B cell (primary cell): ENCODE measurements around the gene TPST2. TPM values are rescaled to one million over a fixed set of nuclear protein-coding genes. Genes with fewer than 3 reads are reported as not detected.

ENCODE experiments used
- ATAC-seq: fragments of 200-7000 bp; cut with Tn5 transposase; one replicate; pipeline ENCODE4 v1.10.0; 2021; ENCODE audit warnings: low read depth, mild to moderate bottlenecking, moderate number of reproducible peaks, moderate library complexity
- CTCF ChIA-PET: fragments of 350-600 bp; sonication (Branson Sonifier 250); formaldehyde crosslinking; loops from one replicate; lab custom pipeline; 2021; ENCODE audit warnings: antibody characterized with exemption, inconsistent platforms; lab: Charles Lee
- POLR2A ChIA-PET: fragments of 350-600 bp; sonication (Branson Sonifier 250); formaldehyde crosslinking; loops from one replicate; lab custom pipeline; 2021; ENCODE audit warnings: antibody characterized with exemption; lab: Charles Lee
- DNase-seq: peaks from one replicate; pipeline ENCODE4 v3.0.0; 2013
- H2AFZ ChIP-seq: 2 replicates; pipeline ENCODE4 v1.6.1; 2012; ENCODE audit warnings: mild to moderate bottlenecking, low read depth, low read length; ENCODE audit not compliant: insufficient read depth, poor library complexity, severe bottlenecking
- H3K27ac ChIP-seq, 2 donors: 1 replicate in 1 of 2; 2 replicates in 1 of 2; pipeline ENCODE4 v1.5.1; 2012 to 2013; ENCODE audit warnings: low read length in 2 of 2, mild to moderate bottlenecking in 2 of 2, moderate library complexity in 1 of 2
- H3K27me3 ChIP-seq, 4 experiments: fragments of 200-600 bp in 1 of 4; sonication (generic) in 1 of 4; replicated peaks in 1 of 4; 1 replicate in 2 of 4; 2 replicates in 2 of 4; pipeline versions ENCODE4 v1.6.1 to v1.7.0; 2013 to 2016; ENCODE audit warnings: low read length in 3 of 4, mild to moderate bottlenecking in 2 of 4, mixed read lengths in 1 of 4, moderate library complexity in 1 of 4; ENCODE audit not compliant: insufficient read depth in 4 of 4, control insufficient read depth in 3 of 4; ENCODE audit errors: control extremely low read depth in 1 of 4
- H3K36me3 ChIP-seq, 2 experiments: replicated peaks in 1 of 2; 1 replicate in 1 of 2; 2 replicates in 1 of 2; pipeline versions ENCODE4 v1.6.1 to v1.7.1; 2013; ENCODE audit warnings: low read length in 1 of 2; ENCODE audit not compliant: insufficient read depth in 2 of 2, control insufficient read depth in 1 of 2; ENCODE audit errors: control extremely low read depth in 1 of 2, extremely low read depth in 1 of 2
- H3K4me1 ChIP-seq, 2 donors: fragments of 200-600 bp in 1 of 2; sonication (generic) in 1 of 2; 1 replicate in 1 of 2; 2 replicates in 1 of 2; pipeline versions ENCODE4 v1.5.1 to v1.6.1; 2013 to 2017; ENCODE audit warnings: low read length in 2 of 2; ENCODE audit not compliant: control insufficient read depth in 2 of 2, insufficient read depth in 2 of 2
- H3K4me2 ChIP-seq: replicated peaks from 2 replicates; pipeline ENCODE3; 2012; ENCODE audit warnings: mild to moderate bottlenecking, low read depth, low read length; ENCODE audit not compliant: poor library complexity, severe bottlenecking
- H3K4me3 ChIP-seq, 5 experiments: fragments of 200-600 bp in 1 of 5; sonication (generic) in 1 of 5; 1 replicate in 3 of 5; 2 replicates in 2 of 5; pipeline versions ENCODE4 v1.5.1 to v1.7.0; 2011 to 2016; ENCODE audit warnings: low read length in 4 of 5, mild to moderate bottlenecking in 4 of 5, low read depth in 2 of 5, control low read depth in 1 of 5, moderate library complexity in 1 of 5; ENCODE audit not compliant: insufficient read depth in 1 of 5; ENCODE audit errors: control extremely low read depth in 1 of 5, extremely low read depth in 1 of 5
- H3K79me2 ChIP-seq: fragments of 200-600 bp; sonication (generic); one replicate; pipeline ENCODE4 v1.6.0; 2016; ENCODE audit warnings: low read length; ENCODE audit not compliant: control insufficient read depth, insufficient read depth
- H3K9ac ChIP-seq: fragments of 200-600 bp; sonication (generic); 2 replicates; pipeline ENCODE4 v1.6.1; 2017; ENCODE audit warnings: mild to moderate bottlenecking, low read length, moderate library complexity
- H3K9me3 ChIP-seq, 3 donors: one replicate each; pipeline versions ENCODE4 v1.6.1 to v1.7.1; 2013; ENCODE audit warnings: low read length in 2 of 3; ENCODE audit not compliant: control insufficient read depth in 2 of 3, insufficient read depth in 1 of 3; ENCODE audit errors: control extremely low read depth in 1 of 3
- H4K20me1 ChIP-seq: 2 replicates; pipeline ENCODE4 v1.6.0; 2012; ENCODE audit warnings: mild to moderate bottlenecking, low read length; ENCODE audit not compliant: insufficient read depth, control insufficient read depth, poor library complexity, severe bottlenecking
- H3K27ac Mint-ChIP-seq: one replicate; pipeline ENCODE4 v1.8.0; 2021; ENCODE audit warnings: mixed read lengths
- H3K27me3 Mint-ChIP-seq: one replicate; pipeline ENCODE4 v1.8.0; 2021; ENCODE audit warnings: mixed read lengths
- H3K4me1 Mint-ChIP-seq: one replicate; pipeline ENCODE4 v1.8.0; 2021; ENCODE audit warnings: mixed read lengths
- H3K4me3 Mint-ChIP-seq: one replicate; pipeline ENCODE4 v1.8.0; 2021; ENCODE audit warnings: mixed read lengths
- H3K9me3 Mint-ChIP-seq: one replicate; pipeline ENCODE4 v1.8.0; 2022; ENCODE audit warnings: mixed read lengths; ENCODE audit not compliant: insufficient read depth
- CTCF ChIP-seq: fragments of 200-600 bp; IDR thresholded peaks from one replicate; pipeline ENCODE4 v1.8.0; 2022; ENCODE audit warnings: antibody characterized with exemption, mild to moderate bottlenecking
- EZH2 ChIP-seq: IDR thresholded peaks from 2 replicates; pipeline ENCODE4 v1.6.1; 2012; ENCODE audit warnings: borderline replicate concordance, low read depth, mild to moderate bottlenecking, moderate library complexity, low read length; ENCODE audit not compliant: insufficient read depth, poor library complexity, severe bottlenecking
- WGBS: methylation state at CpG from one replicate; pipeline ENCODE4 v1.1.5; 2013; ENCODE audit warnings: missing lambda C conversion rate; ENCODE audit not compliant: insufficient coverage; 5-methylcytosine and 5-hydroxymethylcytosine counted together
- intact Hi-C: fragments of 100-400 bp; cut with micrococcal nuclease; formaldehyde crosslinking; loops from one replicate; pipeline ENCODE4 v1.10.0; 2022
- polyA plus RNA-seq: library from polyadenylated mRNA; depleted of rRNA; stranded (reverse); fragments of >200 nt; gene quantifications from 2 replicates; pipeline ENCODE4 v1.2.3, GENCODE V29; 2012
- total RNA-seq, 2 donors: library from RNA; stranded (reverse); fragments of 120-200 nt in 1 of 2; gene quantifications; 1 replicate in 1 of 2; 2 replicates in 1 of 2; pipeline versions ENCODE4 v1.2.3 to v1.2.4, GENCODE V29; 2013 to 2022

The TPST2 gene
- total and polyA plus RNA-seq, 2 donors (not counting 1 experiment from before 2014, with no cell fraction given): 16.6 to 43.1 TPM

- H3K4me1 Mint-ChIP-seq: peaks cover 12% of the 10 kb centered on the region
- H3K9me3 Mint-ChIP-seq: no peaks in the 10 kb centered on the region
- no peaks in the 10 kb centered on the region for H3K27me3 ChIP-seq
- no peaks in the 10 kb centered on the region for H3K27me3 Mint-ChIP-seq
- no peak overlapping the region for H3K9ac ChIP-seq
- TF ChIP-seq CTCF (no peak), EZH2 (no peak)
- POLR2A ChIA-PET: no interaction called here
- no CpG with 5 or more reads among the region's 5 CpGs for WGBS
- H3K4me1 ChIP-seq: peaks cover 7 to 8% of the 10 kb centered on the region in 2 donors
- H3K4me3 Mint-ChIP-seq: no peak overlapping the region
- no peaks in the 10 kb centered on the region for H4K20me1 ChIP-seq
- no peak for ATAC-seq
- H3K79me2 ChIP-seq: peaks cover 20% of the 10 kb centered on the region
- no peaks in the 10 kb centered on the region for H3K36me3 ChIP-seq
- no peak overlapping the region for H2AFZ ChIP-seq
- no peaks in the 10 kb centered on the region for H3K9me3 ChIP-seq
- no peak overlapping the region for H3K4me2 ChIP-seq
- no peak overlapping the region for H3K27ac ChIP-seq
- no peak for DNase-seq
- CTCF ChIA-PET: interaction anchor here (1.8 kb wide), 1 partner anchor 15 kb away, joined by 3 read pairs; no protein-coding TSS in a partner anchor
- H3K4me3 ChIP-seq: no peak overlapping the region
- intact Hi-C loops: no loop called here
- H3K27ac Mint-ChIP-seq: no peak overlapping the region
These were observed 72.5 kb downstream of the TPST2 start for GRCh38 chr22:26517429-26517828.

GRCh38 chr22:26516503-26516902 lies 73.4 kb downstream of the TPST2 start:
- no peaks in the 10 kb centered on the region for H3K27me3 Mint-ChIP-seq
- no peak overlapping the region for H3K27ac Mint-ChIP-seq
- no peak overlapping the region for H3K4me2 ChIP-seq
- peaks cover 11 to 12% of the 10 kb centered on the region in 2 donors for H3K4me1 ChIP-seq
- H3K27me3 ChIP-seq: no peaks in the 10 kb centered on the region
- intact Hi-C loops: no loop called here
- no peak overlapping the region for H3K4me3 Mint-ChIP-seq
- H3K27ac ChIP-seq: no peak overlapping the region
- no peak overlapping the region for H2AFZ ChIP-seq
- H3K4me1 Mint-ChIP-seq: peaks cover 22% of the 10 kb centered on the region
- no peaks in the 10 kb centered on the region for H3K36me3 ChIP-seq
- no peaks in the 10 kb centered on the region for H4K20me1 ChIP-seq
- no peak for TF ChIP-seq CTCF
- TF ChIP-seq EZH2: no peak
- POLR2A ChIA-PET: no interaction called here
- CTCF ChIA-PET: no interaction called here
- DNase-seq (no peak), ATAC-seq (no peak)
- no peaks in the 10 kb centered on the region for H3K9me3 Mint-ChIP-seq
- H3K9ac ChIP-seq: no peak overlapping the region
- no peaks in the 10 kb centered on the region for H3K9me3 ChIP-seq
- WGBS: 100% methylated on average over 1 of the region's 1 CpG
- H3K4me3 ChIP-seq: no peak overlapping the region
- peaks cover 29% of the 10 kb centered on the region for H3K79me2 ChIP-seq
